H1 (cell line): ENCODE results near the gene CDKN2C. TPM values are rescaled to one million over a fixed set of nuclear protein-coding genes. Genes with fewer than 3 reads are reported as not detected.

Experiments used
- POU5F1 ChIP-seq: IDR thresholded peaks from 2 replicates; pipeline ENCODE4 v1.6.1; 2011; ENCODE audit warnings: low read depth, mild to moderate bottlenecking, low read length, moderate library complexity
- SP2 ChIP-seq: IDR thresholded peaks from 2 replicates; pipeline ENCODE4 v1.6.1; 2012; ENCODE audit warnings: mild to moderate bottlenecking, low read length, inconsistent platforms
- ZNF274 ChIP-seq: IDR thresholded peaks from 2 replicates; pipeline ENCODE4 v1.7.0; 2012; ENCODE audit warnings: low read length, borderline replicate concordance; ENCODE audit errors: extremely low read depth
- polyA plus RNA-seq, 7 experiments: library from polyadenylated mRNA; depleted of rRNA in 3 of 7; stranded (reverse) in 5 of 7; unstranded in 2 of 7; fragments of >200 nt in 5 of 7; fragments of 200-250 nt in 2 of 7; gene quantifications; 1 replicate in 5 of 7; 2 replicates in 1 of 7; 4 replicates in 1 of 7; pipeline versions ENCODE4 v1.2.1 to v1.2.3, GENCODE V29; 2011 to 2013; ENCODE audit warnings: missing spikeins in 2 of 7, mixed read lengths in 2 of 7
- total RNA-seq: library from RNA; stranded (reverse); fragmentation: NEBNext Ultra II Directional; extraction: Animal tissue kit (Norgen Biotek cat#: 25700); gene quantifications from 2 replicates; pipeline ENCODE4 v1.2.1, GENCODE V29; 2021
- TF ChIP-seq, protein P1 (sequence below): IDR thresholded peaks from 2 replicates; pipeline ENCODE4 v1.6.1; 2012; ENCODE audit warnings: low read length, inconsistent platforms
- TF ChIP-seq, protein P2 (sequence below), 3 experiments: IDR thresholded peaks; 1 replicate in 2 of 3; 2 replicates in 1 of 3; pipeline versions ENCODE4 v1.5.1 to v1.6.1; 2011; ENCODE audit warnings: low read length in 3 of 3, mild to moderate bottlenecking in 3 of 3, inconsistent platforms in 2 of 3, low read depth in 1 of 3, moderate library complexity in 1 of 3; ENCODE audit not compliant: insufficient read depth in 1 of 3; ENCODE audit errors: control extremely low read depth in 1 of 3

Gene CDKN2C
- total and polyA plus RNA-seq, 2 of the 8 experiments (the other 6 are each of a cell fraction or from before 2014, with no cell fraction given) = not detected

DNA sequence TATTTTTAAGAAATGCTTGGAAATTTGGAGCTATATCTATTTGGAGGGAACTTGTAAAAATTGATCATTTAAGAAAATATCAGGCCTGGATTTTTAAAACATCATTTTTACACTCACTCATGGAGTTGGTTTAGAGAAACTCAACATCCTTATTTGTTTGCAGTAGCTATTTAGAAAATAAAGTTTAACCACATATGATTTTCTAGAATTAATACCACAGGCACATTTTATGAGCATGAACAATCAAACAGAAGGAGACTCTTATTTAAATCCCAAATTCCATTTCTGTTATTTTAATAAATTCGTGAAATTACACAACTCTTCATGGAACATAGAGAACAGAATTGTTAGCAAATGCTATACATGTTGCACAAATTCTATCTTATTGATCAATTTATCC is 3.2 kb downstream of the CDKN2C start (continued):
- TF ChIP-seq POU5F1 (no peak), ZNF274 (no peak), SP2 (no peak)
- TF ChIP-seq, protein P1, sequence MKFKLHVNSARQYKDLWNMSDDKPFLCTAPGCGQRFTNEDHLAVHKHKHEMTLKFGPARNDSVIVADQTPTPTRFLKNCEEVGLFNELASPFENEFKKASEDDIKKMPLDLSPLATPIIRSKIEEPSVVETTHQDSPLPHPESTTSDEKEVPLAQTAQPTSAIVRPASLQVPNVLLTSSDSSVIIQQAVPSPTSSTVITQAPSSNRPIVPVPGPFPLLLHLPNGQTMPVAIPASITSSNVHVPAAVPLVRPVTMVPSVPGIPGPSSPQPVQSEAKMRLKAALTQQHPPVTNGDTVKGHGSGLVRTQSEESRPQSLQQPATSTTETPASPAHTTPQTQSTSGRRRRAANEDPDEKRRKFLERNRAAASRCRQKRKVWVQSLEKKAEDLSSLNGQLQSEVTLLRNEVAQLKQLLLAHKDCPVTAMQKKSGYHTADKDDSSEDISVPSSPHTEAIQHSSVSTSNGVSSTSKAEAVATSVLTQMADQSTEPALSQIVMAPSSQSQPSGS = no peak
- TF ChIP-seq, protein P2, sequence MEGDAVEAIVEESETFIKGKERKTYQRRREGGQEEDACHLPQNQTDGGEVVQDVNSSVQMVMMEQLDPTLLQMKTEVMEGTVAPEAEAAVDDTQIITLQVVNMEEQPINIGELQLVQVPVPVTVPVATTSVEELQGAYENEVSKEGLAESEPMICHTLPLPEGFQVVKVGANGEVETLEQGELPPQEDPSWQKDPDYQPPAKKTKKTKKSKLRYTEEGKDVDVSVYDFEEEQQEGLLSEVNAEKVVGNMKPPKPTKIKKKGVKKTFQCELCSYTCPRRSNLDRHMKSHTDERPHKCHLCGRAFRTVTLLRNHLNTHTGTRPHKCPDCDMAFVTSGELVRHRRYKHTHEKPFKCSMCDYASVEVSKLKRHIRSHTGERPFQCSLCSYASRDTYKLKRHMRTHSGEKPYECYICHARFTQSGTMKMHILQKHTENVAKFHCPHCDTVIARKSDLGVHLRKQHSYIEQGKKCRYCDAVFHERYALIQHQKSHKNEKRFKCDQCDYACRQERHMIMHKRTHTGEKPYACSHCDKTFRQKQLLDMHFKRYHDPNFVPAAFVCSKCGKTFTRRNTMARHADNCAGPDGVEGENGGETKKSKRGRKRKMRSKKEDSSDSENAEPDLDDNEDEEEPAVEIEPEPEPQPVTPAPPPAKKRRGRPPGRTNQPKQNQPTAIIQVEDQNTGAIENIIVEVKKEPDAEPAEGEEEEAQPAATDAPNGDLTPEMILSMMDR (IDR thresholded peaks at IDR 0.05; ENCODE audit: control extremely low read depth in 1 of 3, insufficient read depth in 1 of 3, low read depth in 1 of 3, low read length in 3 of 3) = no peak
